HL-60 (cell line): ENCODE measurements around the gene PPM1H.

Experiments used
- CTCF ChIP-seq: IDR thresholded peaks from one replicate; pipeline ENCODE4 v1.5.1; 2011; ENCODE audit warnings: low read length, control low read depth, inconsistent platforms; ENCODE audit not compliant: insufficient read depth
- POLR2AphosphoS5 ChIP-seq: IDR thresholded peaks from 2 replicates; pipeline ENCODE4 v1.6.1; 2012; ENCODE audit warnings: low read depth
- REST ChIP-seq: IDR thresholded peaks from 2 replicates; pipeline ENCODE4 v1.6.1; 2012; ENCODE audit warnings: low read depth; ENCODE audit not compliant: insufficient replicate concordance
- SPI1 ChIP-seq: IDR thresholded peaks from 2 replicates; pipeline ENCODE4 v1.6.1; 2012; ENCODE audit warnings: low read depth, mild to moderate bottlenecking, borderline replicate concordance

GRCh38 chr12:62912644-62913043, 22.3 kb downstream of the PPM1H start:
- TF ChIP-seq CTCF = no peak
- no peak for TF ChIP-seq REST
- TF ChIP-seq POLR2AphosphoS5 = no peak
- TF ChIP-seq SPI1 = no peak
